Measurements from ENCODE around the gene HIBADH.

GRCh38 chr7:27602766-27603165, 59.9 kb downstream of the HIBADH start:
- TF ChIP-seq CTCF (optimal IDR thresholded peaks at IDR 0.05 in 1 of 3, IDR thresholded peaks at IDR 0.05 in 1 of 3, conservative IDR thresholded peaks at IDR 0.05 in 1 of 3; ENCODE audit: extremely low read depth in 1 of 3, insufficient read depth in 2 of 3, low read length in 3 of 3), result no peak
- no peak for TF ChIP-seq EZH2 (IDR thresholded peaks at IDR 0.05; ENCODE audit: low read length)
